GM23338 (cell line): ENCODE results near the gene HSF5.

Experiments
- EZH2phosphoT487 ChIP-seq: fragments of 200-600 bp; sonication (generic); IDR thresholded peaks from one replicate; pipeline ENCODE4 v1.8.1; 2018; ENCODE audit warnings: antibody characterized with exemption; ENCODE audit not compliant: unreplicated experiment
- POLR2AphosphoS5 ChIP-seq: IDR thresholded peaks from 2 replicates; pipeline ENCODE4 v1.6.1; 2016; ENCODE audit warnings: antibody characterized with exemption, low read depth
- TF ChIP-seq, protein P1 (sequence below), 2 experiments: fragments of 200-600 bp in 1 of 2; sonication (generic) in 1 of 2; conservative IDR thresholded peaks; 2 replicates each; pipeline versions ENCODE4 v1.5.1 to v1.6.1; 2016 to 2017; ENCODE audit warnings: antibody characterized with exemption in 2 of 2, low read depth in 2 of 2, mild to moderate bottlenecking in 2 of 2, moderate library complexity in 1 of 2
- TF ChIP-seq, protein P2 (sequence below): IDR thresholded peaks from one replicate; pipeline ENCODE4 v1.6.1; 2018; ENCODE audit warnings: antibody characterized with exemption; ENCODE audit not compliant: unreplicated experiment

DNA sequence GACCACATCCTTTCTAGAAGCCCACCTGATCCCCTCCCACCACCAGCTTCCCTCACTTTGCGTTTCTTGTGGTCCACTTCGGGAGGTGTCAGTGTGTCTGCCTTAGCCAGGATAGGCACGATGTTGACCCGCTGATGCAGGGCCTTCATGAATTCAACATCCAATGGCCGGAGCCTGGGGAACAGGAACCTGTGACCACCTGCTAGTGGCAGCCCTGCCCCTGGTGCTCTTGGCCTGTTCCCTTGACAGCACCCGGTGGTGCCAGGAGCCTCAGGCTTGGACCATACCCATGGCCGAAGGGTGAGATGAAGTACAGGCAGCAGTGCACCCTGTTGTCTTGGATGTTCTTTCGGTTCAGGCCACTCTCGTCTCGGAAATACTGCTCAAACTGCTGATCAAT, 33.5 kb upstream of the HSF5 start:
- TF ChIP-seq, protein P1, sequence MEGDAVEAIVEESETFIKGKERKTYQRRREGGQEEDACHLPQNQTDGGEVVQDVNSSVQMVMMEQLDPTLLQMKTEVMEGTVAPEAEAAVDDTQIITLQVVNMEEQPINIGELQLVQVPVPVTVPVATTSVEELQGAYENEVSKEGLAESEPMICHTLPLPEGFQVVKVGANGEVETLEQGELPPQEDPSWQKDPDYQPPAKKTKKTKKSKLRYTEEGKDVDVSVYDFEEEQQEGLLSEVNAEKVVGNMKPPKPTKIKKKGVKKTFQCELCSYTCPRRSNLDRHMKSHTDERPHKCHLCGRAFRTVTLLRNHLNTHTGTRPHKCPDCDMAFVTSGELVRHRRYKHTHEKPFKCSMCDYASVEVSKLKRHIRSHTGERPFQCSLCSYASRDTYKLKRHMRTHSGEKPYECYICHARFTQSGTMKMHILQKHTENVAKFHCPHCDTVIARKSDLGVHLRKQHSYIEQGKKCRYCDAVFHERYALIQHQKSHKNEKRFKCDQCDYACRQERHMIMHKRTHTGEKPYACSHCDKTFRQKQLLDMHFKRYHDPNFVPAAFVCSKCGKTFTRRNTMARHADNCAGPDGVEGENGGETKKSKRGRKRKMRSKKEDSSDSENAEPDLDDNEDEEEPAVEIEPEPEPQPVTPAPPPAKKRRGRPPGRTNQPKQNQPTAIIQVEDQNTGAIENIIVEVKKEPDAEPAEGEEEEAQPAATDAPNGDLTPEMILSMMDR (conservative IDR thresholded peaks at IDR 0.05; ENCODE audit: low read depth in 2 of 2) = no peak
- TF ChIP-seq, protein P2, sequence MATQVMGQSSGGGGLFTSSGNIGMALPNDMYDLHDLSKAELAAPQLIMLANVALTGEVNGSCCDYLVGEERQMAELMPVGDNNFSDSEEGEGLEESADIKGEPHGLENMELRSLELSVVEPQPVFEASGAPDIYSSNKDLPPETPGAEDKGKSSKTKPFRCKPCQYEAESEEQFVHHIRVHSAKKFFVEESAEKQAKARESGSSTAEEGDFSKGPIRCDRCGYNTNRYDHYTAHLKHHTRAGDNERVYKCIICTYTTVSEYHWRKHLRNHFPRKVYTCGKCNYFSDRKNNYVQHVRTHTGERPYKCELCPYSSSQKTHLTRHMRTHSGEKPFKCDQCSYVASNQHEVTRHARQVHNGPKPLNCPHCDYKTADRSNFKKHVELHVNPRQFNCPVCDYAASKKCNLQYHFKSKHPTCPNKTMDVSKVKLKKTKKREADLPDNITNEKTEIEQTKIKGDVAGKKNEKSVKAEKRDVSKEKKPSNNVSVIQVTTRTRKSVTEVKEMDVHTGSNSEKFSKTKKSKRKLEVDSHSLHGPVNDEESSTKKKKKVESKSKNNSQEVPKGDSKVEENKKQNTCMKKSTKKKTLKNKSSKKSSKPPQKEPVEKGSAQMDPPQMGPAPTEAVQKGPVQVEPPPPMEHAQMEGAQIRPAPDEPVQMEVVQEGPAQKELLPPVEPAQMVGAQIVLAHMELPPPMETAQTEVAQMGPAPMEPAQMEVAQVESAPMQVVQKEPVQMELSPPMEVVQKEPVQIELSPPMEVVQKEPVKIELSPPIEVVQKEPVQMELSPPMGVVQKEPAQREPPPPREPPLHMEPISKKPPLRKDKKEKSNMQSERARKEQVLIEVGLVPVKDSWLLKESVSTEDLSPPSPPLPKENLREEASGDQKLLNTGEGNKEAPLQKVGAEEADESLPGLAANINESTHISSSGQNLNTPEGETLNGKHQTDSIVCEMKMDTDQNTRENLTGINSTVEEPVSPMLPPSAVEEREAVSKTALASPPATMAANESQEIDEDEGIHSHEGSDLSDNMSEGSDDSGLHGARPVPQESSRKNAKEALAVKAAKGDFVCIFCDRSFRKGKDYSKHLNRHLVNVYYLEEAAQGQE = no peak
- no peak for TF ChIP-seq EZH2phosphoT487
- no peak for TF ChIP-seq POLR2AphosphoS5
